SKM-1 treated with dmso at 0.1 percent for 144 hours (cell line): ENCODE measurements around the gene ACP6.
"Not testable (repeated sequence)": the region's sequence is repeated elsewhere in the genome, so short reads cannot be mapped to it uniquely, and the experiment has no call there.

Source experiments
- DNase-seq: peaks from one replicate; lab custom pipeline; 2025; ENCODE audit not compliant: unreplicated experiment; lab: John Stamatoyannopoulos, UW

ACP6 gene

GRCh38 chr1:147624011-147624410 lies 46.3 kb downstream of the ACP6 start:
- DNase-seq: no peak

GRCh38 chr1:147622731-147623130 lies 47.6 kb downstream of the ACP6 start:
- no peak for DNase-seq

- DNase-seq: no peak
Observed at GRCh38 chr1:147620543-147620942, 49.8 kb downstream of the ACP6 start.

GRCh38 chr1:147619741-147620140 lies 50.6 kb downstream of the ACP6 start:
- DNase-seq: no peak

- DNase-seq: no peak
Observed at GRCh38 chr1:147618771-147619170, 51.6 kb downstream of the ACP6 start.

GRCh38 chr1:147618077-147618569 lies 52.2 kb downstream of the ACP6 start:
- DNase-seq: no peak

- not testable (repeated sequence) for DNase-seq
Observed at GRCh38 chr1:147614966-147615365, 55.4 kb downstream of the ACP6 start.

GRCh38 chr1:147613506-147613905 lies 56.8 kb downstream of the ACP6 start:
- no peak for DNase-seq

- DNase-seq: no peak
Observed at GRCh38 chr1:147612366-147612765, 58.0 kb downstream of the ACP6 start.

- no peak for DNase-seq
Observed at GRCh38 chr1:147611586-147611985, 58.7 kb downstream of the ACP6 start.

GRCh38 chr1:147611021-147611426 lies 59.3 kb downstream of the ACP6 start:
- no peak for DNase-seq

GRCh38 chr1:147609358-147609757 lies 61.0 kb downstream of the ACP6 start:
- no peak for DNase-seq

- no peak for DNase-seq
Observed at GRCh38 chr1:147608596-147608995, 61.7 kb downstream of the ACP6 start.

- DNase-seq: no peak
Observed at GRCh38 chr1:147605591-147605990, 64.7 kb downstream of the ACP6 start.

- no peak for DNase-seq
Observed at GRCh38 chr1:147603986-147604385, 66.3 kb downstream of the ACP6 start.

GRCh38 chr1:147600119-147601111 lies 69.9 kb downstream of the ACP6 start:
- peak; percentile 16 for DNase-seq

GRCh38 chr1:147599362-147600118 lies 70.8 kb downstream of the ACP6 start:
- DNase-seq: peak; percentile 93

GRCh38 chr1:147598621-147599361 lies 71.5 kb downstream of the ACP6 start:
- no peak for DNase-seq

GRCh38 chr1:147597010-147597409 lies 73.3 kb downstream of the ACP6 start:
- no peak for DNase-seq
